ENCODE measurements around the gene COMMD4.
"Not testable (repeated sequence)": the region's sequence is repeated elsewhere in the genome, so short reads cannot be mapped to it uniquely, and the experiment has no call there.

The COMMD4 gene

GRCh38 chr15:75348562-75349350 lies 12.9 kb downstream of the COMMD4 start:
- H3K27me3 ChIP-seq (ENCODE audit: insufficient read depth, low read length, poor library complexity, severe bottlenecking): no peaks in the 10 kb centered on the region
- peaks cover 16% of the 10 kb centered on the region; the same call in 1 of the 2 replicates for H3K9me3 ChIP-seq (ENCODE audit: insufficient read depth, low read depth, low read length)
- no peaks in the 10 kb centered on the region for H3K36me3 ChIP-seq (ENCODE audit: insufficient read depth, low read length)
- peak overlapping the region; percentile 9 for H3K4me3 ChIP-seq (ENCODE audit: low read length, poor library complexity, severe bottlenecking)
- TF ChIP-seq CTCF (conservative IDR thresholded peaks at IDR 0.05; ENCODE audit: low read length) (no peak), EZH2phosphoT487 (IDR thresholded peaks at IDR 0.05; ENCODE audit: borderline replicate concordance) (no peak)
- no peak overlapping the region for H2AFZ ChIP-seq (ENCODE audit: low read length)
- no peaks in the 10 kb centered on the region for H3K79me2 ChIP-seq (ENCODE audit: insufficient read depth, low read length)
- H4K20me1 ChIP-seq (ENCODE audit: insufficient read depth, low read length, poor library complexity, severe bottlenecking): no peaks in the 10 kb centered on the region
- H3K4me2 ChIP-seq (ENCODE audit: low read depth, low read length, poor library complexity, severe bottlenecking): peak overlapping the region; percentile 40
- H3F3A ChIP-seq (ENCODE audit: low read depth): no peaks in the 10 kb centered on the region; the same call in 1 of the 2 replicates
- peaks cover 28% of the 10 kb centered on the region for H3K4me1 ChIP-seq (ENCODE audit: insufficient read depth, low read length, poor library complexity, severe bottlenecking)
- no peak overlapping the region for H3K9ac ChIP-seq (ENCODE audit: low read depth, low read length, poor library complexity, severe bottlenecking)
- H3K9me2 ChIP-seq (replicated peaks; ENCODE audit: low read depth, low read length): no peaks in the 10 kb centered on the region

- H3K9me2 ChIP-seq (replicated peaks; ENCODE audit: low read depth, low read length); H4K20me1 ChIP-seq (ENCODE audit: insufficient read depth, low read length, poor library complexity, severe bottlenecking); H3K9ac ChIP-seq (ENCODE audit: low read depth, low read length, poor library complexity, severe bottlenecking); H3K79me2 ChIP-seq (ENCODE audit: insufficient read depth, low read length); H3F3A ChIP-seq (ENCODE audit: low read depth); H3K36me3 ChIP-seq (ENCODE audit: insufficient read depth, low read length); H3K27me3 ChIP-seq (ENCODE audit: insufficient read depth, low read length, poor library complexity, severe bottlenecking); H2AFZ ChIP-seq (ENCODE audit: low read length): not testable (repeated sequence)
- Histone ChIP-seq H3K4me1 (ENCODE audit: insufficient read depth, low read length, poor library complexity, severe bottlenecking) (peaks cover 28% of the 10 kb centered on the region), H3K9me3 (ENCODE audit: insufficient read depth, low read depth, low read length) (peaks cover 16% of the 10 kb centered on the region; the same call in 1 of the 2 replicates), H3K4me2 (ENCODE audit: low read depth, low read length, poor library complexity, severe bottlenecking) (peak overlapping the region; percentile 40), H3K4me3 (ENCODE audit: low read length, poor library complexity, severe bottlenecking) (peak overlapping the region; percentile 9)
Measured at GRCh38 chr15:75349351-75349669, 13.4 kb downstream of the COMMD4 start.

DNA sequence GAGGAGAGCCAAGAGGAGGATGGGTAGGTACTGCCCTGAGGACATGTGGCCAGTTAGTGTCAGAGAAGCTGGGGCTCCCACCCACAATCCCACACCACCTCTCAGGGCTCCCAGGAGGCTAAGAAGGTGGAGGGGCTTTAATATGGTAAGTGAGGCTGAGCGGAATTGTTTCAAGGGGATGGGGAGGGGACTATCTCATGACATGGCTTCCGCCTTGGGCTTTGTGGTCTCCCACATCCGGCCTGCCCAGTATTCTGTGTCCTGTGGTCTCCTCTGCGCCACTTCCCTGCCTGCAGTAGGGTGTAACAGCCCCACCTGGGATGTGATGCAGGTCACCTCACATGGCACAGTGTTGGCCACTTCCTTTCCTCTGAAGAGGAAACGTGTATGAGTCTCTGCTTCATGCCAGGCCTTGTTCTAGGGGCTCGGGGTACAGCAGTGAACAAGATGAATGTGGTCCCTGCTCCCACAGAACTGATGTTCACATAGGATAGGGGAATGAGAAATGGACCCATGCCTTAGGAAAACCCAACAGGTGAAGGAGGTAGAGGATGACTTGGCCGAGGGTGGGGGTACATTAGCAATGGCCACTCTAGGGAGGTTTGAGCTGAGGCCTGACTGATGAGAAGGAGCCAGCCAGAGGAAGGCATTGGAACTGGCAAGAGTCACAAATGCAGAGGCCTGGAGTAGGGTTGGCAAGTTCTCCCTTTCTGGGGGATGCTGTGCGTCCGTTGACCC lies 14.2 kb downstream of the COMMD4 start:
- Histone ChIP-seq H3K9me3 (ENCODE audit: insufficient read depth, low read depth, low read length) (peaks cover 16% of the 10 kb centered on the region; the same call in 1 of the 2 replicates), H3K4me1 (ENCODE audit: insufficient read depth, low read length, poor library complexity, severe bottlenecking) (peaks cover 28% of the 10 kb centered on the region), H4K20me1 (ENCODE audit: insufficient read depth, low read length, poor library complexity, severe bottlenecking) (no peaks in the 10 kb centered on the region), H3K79me2 (ENCODE audit: insufficient read depth, low read length) (no peaks in the 10 kb centered on the region), H3K36me3 (ENCODE audit: insufficient read depth, low read length) (no peaks in the 10 kb centered on the region), H3F3A (ENCODE audit: low read depth) (no peaks in the 10 kb centered on the region; the same call in 1 of the 2 replicates), H3K9me2 (replicated peaks; ENCODE audit: low read depth, low read length) (no peaks in the 10 kb centered on the region), H3K4me2 (ENCODE audit: low read depth, low read length, poor library complexity, severe bottlenecking) (peak overlapping the region; percentile 75), H3K4me3 (ENCODE audit: low read length, poor library complexity, severe bottlenecking) (peak overlapping the region; percentile 49), H3K27me3 (ENCODE audit: insufficient read depth, low read length, poor library complexity, severe bottlenecking) (no peaks in the 10 kb centered on the region), H2AFZ (ENCODE audit: low read length) (no peak overlapping the region), H3K9ac (ENCODE audit: low read depth, low read length, poor library complexity, severe bottlenecking) (peak overlapping the region; percentile 63)
- no peak for TF ChIP-seq EZH2phosphoT487 (IDR thresholded peaks at IDR 0.05; ENCODE audit: borderline replicate concordance)
- TF ChIP-seq CTCF (conservative IDR thresholded peaks at IDR 0.05; ENCODE audit: low read length): no peak
